Lower leg skin (tissue), 3 donors: ENCODE data around the gene RIMS1.

Source experiments
- CTCF ChIP-seq, 3 donors: fragments of 450-650 bp; IDR thresholded peaks; one replicate each; pipeline ENCODE4 v1.5.1; 2016; ENCODE audit warnings: antibody characterized with exemption in 3 of 3, mild to moderate bottlenecking in 3 of 3, moderate library complexity in 2 of 3
- POLR2A ChIP-seq, 2 donors: fragments of 450-650 bp; IDR thresholded peaks; one replicate each; pipeline ENCODE4 v1.6.1; 2016 to 2017; ENCODE audit warnings: antibody characterized with exemption in 2 of 2, mild to moderate bottlenecking in 1 of 2, moderate library complexity in 1 of 2

DNA sequence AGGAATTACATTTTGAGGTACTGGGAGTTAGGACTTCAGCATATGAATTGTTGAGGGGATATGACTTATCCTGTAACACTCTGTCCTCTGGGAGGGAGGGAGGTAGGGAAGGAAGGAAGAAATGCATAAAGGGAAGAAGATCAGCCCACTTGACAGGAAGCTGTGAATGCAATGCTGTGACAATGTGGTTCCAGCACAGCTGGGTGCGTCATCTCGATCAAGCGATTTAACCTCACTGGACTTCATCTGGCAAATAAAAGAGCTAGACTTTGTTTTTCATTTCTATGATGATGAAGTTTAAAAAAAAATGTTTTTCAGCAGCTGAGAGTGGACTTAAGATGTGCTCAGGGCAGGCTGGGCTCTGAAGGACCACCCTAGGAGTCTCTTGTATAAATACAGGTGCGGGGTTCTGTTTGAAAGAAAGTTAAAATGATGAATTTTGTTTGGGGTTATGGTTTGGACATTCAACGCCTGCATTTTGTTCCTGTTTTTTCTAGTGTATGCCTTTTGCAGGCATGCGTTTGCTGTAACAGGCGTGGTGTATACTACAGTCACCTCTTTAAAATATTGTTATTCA, 178.1 kb downstream of the RIMS1 start:
- TF ChIP-seq CTCF (IDR thresholded peaks at IDR 0.05) (no peak), POLR2A (IDR thresholded peaks at IDR 0.05) (no peak)
